Right hindlimb (tissue), 1 donor: Measurements from ENCODE around the gene MAD1L1.
A peak's percentile ranks its signal among the peaks of the same experiment; 100 is the strongest.

Experiments
- DNase-seq: peaks from one replicate; pipeline ENCODE4 v3.0.0-alpha.2; 2018

MAD1L1 gene

DNA sequence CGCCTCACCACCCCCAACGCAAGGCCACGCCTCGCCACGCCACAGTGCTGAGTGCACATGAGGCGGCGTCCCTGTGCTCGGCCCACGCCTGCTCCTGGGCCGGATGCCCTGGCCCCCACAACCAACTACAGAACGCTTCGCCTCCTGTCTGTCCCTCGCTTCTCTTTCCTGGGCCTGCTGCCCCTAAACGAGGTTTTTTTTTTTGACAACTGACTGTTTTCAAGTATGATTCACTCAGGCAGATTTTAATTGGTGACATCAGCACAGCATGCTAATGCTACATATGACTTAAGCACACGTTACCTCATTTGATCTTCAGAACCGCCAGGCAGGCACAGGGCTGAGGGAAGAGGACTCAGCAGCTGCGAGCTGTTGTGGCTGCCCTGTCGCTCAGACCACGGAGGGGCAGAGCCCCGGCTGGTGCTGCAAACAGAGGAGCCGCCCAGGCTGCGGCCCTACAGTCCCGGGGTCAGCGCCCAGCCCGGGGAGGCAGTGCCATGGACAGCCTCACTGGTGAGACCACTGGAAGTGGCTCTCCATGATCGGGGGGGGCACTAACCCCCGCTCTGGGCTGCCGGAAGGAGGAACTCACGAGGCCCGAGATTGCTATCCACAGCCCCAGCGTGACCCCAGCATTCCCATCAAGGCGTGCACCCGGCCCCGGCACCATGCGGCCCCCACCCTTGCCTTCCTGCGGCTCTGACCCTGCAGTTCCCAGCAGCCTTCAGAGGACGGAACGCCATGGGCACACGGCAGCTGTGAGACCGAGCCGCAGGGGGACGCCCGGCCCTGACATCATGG, 212.8 kb downstream of the MAD1L1 start:
- DNase-seq: peak; percentile 64

DNA sequence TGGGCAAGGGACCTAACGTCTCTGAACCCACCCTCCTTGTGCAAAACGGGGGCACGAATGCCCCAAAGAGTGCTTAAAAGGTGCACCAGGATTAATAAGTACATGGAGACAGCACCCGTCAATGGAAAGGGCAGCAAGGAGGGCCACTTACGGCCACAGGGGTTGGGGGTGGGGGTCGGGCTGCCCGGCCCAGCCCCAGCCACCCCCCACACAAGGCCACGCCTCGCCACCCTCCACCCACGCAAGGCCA, 213.4 kb downstream of the MAD1L1 start:
- no peak for DNase-seq

DNA sequence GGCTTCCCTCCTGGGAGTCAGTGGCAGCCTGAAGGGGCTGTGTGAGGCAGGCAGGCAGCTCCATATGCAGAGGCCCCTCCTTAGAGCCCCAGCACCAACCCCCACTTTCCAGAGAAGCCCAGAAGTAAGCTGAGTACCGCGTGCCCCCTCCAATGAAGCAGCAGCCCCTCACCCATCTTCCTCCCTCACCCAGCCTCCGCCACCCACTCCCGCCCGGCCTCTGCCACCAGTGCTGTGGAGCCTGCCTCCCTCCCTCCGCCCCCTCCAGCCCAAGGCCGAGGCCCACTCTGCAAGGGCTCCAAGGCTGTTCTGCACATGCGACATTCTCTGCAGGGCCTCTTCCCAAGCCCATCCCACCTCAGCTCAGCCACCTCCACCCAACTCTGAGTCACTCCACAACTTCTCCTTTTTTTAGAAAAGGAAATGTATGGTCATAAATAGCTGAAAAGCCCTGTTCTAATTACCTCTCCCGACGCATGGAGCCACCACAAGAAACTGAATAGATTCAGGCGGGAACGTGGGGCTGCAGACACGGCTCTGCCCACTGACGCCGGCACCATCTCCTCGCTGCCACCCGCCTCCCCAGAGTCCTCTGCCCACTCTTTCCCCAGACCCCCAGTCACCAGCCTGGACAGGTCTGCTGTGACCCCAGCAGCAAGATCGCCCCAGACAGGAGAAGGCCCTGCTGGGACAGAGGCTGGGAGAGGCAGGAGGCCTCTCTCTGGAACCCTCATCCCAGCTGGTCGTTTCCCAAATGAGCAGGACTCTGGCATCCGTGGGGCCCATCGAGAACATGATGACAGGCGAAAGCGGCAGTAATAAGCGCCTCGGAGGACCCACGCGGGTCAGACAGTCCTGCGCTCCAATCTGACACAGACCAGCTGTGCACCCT, 213.9 kb downstream of the MAD1L1 start:
- DNase-seq: peak; percentile 83

DNA sequence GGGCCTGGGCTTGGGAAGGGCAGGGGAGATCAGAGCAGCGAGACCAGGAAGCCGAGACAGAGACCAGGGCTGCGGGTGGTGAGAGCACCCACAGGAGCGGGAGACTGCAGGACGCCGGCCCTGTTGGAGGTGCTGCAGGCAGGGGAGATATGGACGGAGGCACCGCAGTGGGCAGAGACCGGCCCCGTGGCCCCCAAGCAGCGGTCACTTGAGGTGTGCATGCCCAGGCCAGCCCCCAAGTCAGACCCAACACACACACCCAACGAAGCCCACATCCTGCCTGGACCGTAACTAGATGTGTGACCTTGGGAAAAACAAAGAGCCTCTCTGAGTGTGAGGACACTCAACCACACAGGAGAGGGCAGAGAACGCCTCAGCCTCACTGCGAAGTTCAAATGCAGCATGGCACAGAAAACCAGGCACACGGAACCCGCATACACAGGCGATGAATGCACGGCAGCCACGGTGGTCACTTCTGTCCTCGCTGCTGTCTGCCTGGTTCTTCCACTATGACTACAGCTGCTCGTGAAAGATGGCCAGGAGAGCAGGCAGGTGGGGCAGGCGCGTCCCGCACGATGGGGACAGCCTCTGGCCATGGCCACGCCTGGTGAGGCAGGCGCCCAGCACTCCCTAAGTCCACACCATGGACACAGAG, 214.7 kb downstream of the MAD1L1 start:
- peak; percentile 16 for DNase-seq

DNA sequence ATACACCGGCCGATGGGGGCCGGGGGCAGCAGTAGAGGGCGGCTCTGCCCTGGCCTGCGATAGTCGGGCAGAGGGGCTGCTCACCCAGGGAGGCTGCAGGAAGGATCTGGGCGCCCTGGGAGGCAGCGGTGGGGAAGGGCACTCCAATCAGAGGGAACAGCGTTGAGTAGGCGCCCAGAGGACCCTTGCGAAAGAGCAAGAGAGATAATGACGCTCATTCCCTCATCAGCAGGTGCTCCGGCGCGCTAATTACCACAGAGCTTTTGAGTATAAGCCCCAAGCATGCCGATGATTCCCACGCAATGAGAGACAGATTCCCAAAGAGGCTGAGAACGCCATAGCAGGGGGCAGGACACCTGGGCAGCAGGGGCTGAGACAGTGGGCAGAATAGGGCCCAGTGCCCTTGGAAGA, 215.3 kb downstream of the MAD1L1 start:
- DNase-seq: peak; percentile 28

DNA sequence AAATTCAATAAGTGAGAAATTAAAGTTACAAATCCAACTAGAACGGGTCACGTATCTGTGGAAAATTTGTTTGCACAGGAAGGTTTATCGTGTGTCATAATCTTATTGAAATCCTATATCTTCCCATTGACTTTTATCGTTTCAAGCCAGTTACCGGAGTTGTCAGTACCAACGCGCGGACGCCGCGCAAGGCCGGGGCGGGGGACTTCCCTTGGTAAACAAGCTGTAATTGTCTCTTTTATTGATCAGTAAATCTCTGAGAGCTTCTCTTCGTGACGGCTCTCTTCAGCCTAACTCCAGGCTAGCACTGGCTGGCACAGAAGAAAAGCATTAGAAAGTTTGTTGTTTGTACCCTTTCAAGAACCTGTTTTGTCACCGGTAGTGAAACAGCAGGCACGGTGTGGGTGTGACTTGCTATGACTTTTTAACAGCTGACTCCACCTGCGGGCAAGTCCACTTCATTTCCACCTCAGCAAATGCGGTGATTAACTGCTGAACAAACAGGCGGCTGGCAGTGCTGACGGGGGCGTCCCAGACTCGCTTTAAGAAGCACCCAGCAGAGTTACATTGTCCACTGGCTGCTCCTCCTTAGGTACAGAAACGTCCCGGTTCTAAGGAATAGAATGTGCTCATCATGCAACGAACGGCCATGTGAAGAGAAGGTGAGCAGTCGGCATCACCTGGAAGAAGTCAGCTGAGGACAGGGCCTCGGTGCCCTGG, 215.8 kb downstream of the MAD1L1 start:
- peak; percentile 11 for DNase-seq

DNA sequence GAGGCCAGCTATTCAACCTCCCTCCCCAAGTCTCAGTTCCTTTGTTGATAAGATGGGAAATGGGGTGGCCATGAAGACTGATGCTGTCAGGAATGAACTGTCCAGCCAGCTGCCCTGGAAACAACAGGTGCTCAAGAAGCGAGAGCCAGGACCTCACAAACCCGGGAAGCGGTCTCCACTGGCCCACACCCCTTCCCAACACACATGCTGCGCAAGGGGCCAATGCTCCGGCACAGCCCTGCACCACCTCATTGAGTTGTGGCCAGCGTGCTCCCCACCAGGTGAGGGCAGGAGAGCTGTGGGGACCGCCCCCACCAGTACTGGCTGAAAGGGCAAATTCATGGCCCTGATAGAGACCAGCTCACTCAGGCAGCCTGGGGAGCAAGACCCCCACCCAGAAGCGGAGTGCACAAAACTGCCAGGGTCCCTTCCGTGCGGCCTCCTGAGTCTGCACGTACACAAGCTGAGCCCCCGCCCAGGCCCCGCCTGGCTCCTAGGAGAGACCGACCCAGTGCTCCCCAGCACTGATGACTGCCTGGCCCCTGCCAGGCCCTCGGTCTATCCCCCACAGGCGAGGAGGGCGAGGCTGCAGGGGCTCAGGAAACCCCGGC, 216.6 kb downstream of the MAD1L1 start:
- DNase-seq: peak; percentile 15

DNA sequence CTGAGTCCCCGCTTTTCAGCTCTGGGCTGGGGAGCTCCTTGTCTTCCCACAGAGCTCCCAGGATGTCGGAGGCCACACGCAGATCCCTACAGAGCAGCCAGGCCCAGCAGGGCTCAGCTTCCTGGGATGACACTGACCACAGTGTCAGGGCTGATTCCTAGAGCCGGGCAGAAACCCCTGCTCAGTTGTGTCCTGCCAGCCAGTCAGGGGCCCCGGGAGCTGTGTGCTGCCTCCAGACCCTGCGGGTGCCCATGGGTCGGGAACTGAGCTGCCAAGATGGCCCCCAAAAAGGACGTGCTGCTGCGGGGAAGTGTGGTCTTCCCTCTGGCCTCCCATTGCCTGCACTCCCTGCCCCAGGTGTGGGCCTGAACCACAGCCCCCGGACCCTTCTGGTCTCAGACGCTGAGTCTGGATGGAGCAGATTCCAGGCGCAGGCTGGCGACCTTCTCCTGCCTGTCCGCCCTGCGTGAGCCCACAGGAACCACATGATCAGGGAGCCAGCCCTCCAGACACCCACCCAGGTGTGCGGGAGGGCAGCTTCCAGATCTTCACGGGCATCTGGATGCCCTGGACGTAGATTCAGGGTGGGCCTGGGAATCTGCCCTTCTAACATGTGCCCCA, 217.4 kb downstream of the MAD1L1 start:
- peak; percentile 12 for DNase-seq

DNA sequence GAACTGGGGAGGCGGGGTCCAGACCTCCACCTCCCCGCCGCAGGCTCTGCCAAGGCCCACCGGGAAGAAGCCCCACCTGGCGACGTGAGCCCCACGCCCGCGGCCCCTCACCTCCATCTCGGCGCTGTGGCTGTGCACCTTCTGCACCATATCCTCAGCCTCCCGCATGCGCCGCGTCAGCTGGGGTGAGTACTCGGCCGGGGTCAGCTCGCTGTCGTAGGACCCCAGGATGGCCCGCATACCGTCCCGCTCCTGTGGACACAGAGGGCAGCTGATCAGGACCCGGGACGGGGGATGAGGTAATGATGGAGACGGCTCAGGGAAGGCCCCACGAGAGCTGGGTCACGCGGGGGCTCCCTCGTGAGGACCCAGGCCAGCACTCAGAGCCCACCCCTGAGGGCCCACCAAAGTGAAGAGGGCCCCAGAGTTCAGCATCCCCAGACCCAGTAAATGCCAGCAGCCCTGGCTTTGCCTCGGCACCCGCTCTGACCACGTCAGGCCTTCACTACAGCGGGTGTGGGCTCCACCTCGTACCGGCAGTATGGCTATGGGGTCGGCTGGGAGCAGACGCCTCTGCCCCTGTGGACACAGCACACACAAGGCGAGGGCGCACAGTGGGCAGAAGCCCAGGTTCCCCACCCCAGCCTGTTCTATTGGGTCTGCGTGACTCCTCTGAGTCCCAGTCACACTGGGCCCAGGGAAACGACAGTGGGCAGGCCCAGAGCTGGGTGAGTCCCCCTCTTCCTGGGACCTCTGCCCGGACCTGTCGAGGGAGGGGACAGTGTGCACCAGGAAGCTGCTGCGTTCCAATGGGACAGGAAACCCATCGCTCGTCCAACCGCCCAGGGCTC, 218.1 kb downstream of the MAD1L1 start:
- peak; percentile 18 for DNase-seq

DNA sequence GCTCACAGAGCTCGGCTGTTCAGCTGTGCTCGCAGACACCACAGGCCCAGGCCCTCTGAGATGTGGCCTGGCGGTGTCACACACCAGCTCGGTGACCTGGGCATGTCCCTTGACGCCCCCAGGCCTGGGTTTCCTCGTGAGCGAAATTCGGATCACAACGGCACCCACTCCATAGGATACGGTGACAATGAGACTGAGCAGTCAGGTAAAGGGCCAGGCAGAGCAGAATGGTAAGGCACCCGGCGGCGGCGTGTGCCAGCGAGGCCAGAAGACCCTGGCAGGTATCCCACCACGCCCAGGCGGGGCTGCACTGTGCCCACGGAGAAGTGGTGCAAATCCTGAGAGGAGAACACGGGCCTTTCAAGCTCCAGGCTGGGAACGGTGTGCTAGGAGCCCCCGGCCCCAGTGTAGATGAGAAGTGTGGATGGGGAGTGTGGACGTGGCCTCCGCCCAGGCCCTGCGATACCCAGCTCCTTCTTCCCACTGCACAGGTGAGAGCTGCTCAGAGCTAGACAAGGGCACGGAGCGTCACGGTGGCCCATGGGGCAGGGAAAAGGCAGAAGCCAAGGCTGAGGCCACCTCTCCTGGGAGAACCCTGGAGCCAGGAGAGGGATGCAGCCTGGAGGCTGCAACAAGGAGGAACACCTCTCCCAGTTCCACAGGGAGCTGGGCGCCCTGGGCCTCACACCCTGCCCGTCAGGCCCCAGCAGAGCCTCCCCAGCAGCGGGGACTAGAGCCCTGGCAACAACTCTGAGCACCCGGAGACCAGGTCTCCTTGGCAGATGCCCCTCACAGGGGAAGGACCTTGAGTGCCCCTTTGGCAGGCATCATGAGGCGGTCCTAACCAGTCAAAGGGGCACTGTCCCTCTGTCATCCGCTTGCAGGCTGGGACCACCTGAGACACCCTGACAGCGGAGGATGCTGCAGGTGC, 219.1 kb downstream of the MAD1L1 start:
- DNase-seq: peak; percentile 14

DNA sequence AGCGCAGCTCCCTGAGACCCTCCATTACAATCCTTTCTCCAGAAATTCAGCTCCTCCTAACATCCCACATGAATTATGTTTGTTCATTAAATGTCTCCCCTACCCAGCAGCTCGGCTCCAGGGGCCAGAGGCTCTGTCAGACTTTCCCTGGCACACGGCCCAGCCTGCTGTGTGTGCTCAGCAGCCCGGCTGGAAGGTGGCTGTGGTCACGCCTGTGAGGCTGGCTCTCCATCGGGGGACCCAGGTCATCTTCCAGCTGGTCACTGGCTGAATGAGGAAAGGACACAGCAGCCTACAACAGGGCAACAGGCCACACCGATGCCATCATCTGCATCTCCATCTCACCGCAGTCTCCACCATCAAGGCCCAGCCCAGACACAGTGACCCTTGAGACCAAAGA, 219.8 kb downstream of the MAD1L1 start:
- peak; percentile 76 for DNase-seq

DNA sequence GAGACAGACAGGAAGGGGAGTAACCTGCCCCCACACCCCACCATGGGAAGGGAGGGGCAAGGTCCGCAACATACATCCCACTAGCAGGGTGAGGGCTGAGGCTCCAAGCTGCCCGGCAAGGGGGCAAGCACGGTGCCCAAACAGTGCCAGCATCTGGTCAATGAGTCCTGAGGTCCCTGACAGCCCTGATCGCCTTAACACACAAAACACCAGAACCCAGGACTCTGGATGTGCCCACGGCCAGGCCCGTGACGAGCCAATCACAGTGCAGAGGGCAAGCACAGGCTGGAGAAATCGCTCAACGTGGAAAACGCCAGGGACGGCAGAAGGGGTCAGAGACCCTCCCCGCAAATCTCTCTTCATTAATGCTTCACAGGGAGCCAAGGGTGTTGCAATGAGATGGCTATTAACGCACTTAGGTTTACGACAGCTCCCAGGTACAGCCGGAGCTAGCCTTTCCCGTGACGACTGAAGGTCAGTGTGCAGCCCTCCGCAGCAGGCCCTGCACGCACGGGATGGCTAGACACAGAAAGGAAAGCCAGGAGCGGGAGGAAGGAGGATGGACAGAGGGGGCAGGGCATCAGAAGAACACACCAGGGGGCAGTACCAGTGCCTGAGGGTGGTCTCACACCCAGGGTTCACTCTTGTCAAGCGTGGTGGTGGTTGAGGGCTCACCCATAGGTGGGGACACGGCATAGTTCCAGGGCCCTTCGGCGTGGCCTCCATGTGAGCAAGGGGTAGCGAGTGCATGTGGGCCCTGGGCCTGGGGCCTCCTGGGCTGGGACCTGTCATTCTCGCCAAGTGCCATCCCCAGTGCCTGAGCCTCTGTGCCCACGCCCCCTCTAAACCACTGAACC, 220.5 kb downstream of the MAD1L1 start:
- no peak for DNase-seq

DNA sequence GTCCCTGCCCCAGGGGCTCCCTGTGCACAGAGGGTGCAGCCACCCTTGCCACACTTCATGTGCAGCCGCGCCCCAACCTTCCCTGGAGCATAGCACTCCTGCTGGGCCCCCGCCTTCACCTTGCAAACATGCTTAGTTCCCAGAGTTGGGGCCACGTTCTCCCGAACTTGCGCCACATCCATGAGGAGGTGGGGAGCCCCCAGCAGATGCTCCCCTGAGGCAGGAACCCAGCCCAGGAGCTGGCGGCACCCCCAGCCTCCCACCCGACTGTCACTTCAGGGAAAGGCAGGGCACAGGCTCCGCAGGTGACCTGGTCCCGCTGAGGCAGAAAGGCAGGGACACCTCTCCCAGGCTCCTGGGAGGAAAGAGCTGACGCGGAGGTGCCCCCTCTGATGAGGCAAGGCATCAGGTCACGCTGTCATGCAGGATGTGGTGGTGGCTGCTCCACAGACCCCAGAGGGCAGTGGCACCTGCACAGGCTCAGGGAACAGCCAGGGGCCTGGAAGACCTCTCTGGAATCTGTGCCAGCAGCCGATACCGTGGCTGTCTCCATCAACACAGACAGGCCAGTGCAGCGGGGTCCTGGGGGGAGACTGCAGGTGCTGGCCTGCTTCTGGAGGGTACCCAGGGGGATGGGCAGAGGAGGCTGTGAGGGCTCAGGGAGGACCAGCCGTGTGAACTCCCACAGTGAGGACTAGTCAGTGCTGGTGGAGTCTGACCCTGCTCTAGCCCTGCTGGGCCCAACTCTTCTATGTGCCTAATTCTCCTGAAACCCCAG, 221.3 kb downstream of the MAD1L1 start:
- DNase-seq: peak; percentile 12

DNA sequence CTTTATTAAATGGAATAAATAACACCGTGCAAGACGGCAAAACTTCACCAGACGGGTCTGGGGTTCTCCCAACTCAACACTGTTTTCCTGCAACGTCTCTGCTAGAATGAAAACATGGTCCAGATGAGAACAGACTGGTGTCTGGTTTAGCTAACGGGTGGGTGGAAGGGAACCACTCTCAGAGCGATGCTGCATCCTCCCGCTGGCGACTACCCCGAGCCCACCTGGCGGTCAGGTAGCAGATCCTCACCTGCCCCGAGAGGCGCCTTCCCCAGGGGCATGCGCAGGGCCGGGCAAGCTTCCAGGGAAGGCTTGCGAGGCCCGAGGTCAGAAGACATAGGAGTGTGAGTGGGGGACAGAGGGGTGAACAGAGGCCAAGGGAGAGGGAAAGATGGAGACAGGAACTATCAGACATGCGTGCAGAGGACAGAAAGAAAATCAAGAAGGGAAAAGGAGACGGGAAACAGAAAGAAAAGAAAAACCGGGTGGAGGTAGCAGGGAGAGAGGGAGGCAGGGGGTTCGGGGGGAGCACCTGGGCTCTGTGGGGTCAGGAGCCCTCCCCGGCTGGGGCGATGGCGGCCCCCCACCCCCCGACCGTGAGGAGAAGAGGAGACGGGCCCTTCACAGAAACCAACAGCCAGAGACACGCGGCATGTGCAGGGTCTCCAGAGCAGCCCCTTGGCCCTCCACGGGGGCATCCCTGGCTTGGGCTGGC, 222.0 kb downstream of the MAD1L1 start:
- peak; percentile 20 for DNase-seq

DNA sequence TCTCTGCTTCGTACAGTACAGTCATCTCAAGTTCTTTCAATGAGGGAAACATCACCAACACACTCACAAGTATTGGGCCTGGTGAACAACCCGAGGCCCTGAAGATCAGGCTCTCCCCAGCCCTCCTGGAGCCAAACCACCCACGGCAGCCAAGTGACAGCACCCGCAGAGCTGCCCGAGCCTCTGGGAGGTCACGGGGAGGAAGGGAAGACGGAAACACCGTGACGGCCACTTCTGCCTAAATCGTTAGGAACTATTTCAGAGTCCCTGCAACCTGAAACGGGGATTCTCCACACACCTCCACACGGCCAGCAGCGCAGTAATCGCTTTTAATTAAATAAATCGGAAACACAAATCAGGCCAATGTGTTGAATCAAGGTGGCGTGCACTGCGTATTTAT, 222.6 kb downstream of the MAD1L1 start:
- DNase-seq: peak; percentile 22

DNA sequence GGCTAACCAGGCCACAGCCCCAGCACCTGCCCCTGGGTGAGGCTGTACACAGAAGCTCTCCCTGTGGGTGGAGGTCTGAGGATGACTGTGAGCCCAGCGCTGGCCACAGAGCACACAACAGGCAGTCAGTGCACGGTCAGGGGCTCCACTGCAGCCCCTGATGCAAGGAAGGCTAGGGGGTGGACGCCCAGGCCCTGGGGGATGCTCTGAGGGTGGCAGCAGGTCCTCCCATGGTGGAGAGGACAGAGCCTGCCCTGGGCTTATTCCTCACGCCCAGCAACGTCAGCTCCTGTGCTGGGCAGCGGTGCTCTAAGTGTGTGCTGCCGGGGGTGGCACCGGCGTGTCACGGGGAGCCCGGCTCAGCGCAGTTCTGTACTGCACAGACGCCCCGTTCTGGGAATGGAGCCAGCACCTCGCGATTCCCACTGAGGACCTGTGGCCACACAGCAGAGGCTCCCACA, 223.2 kb downstream of the MAD1L1 start:
- DNase-seq: peak; percentile 42

DNA sequence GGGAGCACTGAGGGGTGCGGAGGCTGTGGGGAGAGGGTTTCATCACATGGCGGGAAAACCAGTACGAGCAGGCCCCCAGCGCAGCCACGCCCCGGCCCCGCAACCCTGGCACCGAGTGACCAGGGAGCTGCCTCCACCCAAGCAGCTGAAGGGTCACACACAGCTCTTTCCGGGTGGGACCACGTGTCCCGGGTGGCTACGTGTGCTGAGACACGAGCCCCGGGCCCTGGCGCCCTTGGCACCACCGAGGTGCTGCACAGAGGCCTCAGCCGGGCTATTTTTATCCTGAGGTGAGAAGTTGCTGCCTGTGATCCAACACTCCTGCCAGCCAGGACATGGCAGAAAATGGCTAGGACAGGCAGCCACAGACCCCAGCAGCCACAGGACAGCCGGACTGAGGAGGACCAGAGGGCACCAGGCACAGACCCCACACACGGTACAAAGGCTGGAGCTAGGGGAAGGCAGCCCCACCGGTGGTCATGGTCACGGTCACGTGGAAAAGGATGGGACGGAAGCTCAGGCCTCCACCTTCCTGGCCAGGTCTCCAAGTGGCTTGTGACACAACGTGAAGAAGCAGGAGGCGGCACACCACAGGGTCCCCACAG, 223.7 kb downstream of the MAD1L1 start:
- peak; percentile 34 for DNase-seq
